IgD-negative memory B cell (primary cell): ENCODE measurements around the gene RPL39L. TPM values are rescaled to one million over a fixed set of nuclear protein-coding genes. Genes with fewer than 3 reads are reported as not detected.

ENCODE experiments used
- H3K27ac Mint-ChIP-seq, 3 donors: one replicate each; pipeline ENCODE4 v1.8.0; 2020 to 2022; ENCODE audit warnings: mild to moderate bottlenecking in 3 of 3, mixed read lengths in 3 of 3, moderate library complexity in 1 of 3
- H3K27me3 Mint-ChIP-seq: one replicate; pipeline ENCODE4 v1.8.0; 2021; ENCODE audit warnings: mixed read lengths
- H3K36me3 Mint-ChIP-seq: one replicate; pipeline ENCODE4 v1.8.0; 2020; ENCODE audit warnings: mild to moderate bottlenecking, mixed read lengths
- H3K4me1 Mint-ChIP-seq, 3 donors: one replicate each; pipeline ENCODE4 v1.8.0; 2020 to 2022; ENCODE audit warnings: mixed read lengths in 3 of 3, mild to moderate bottlenecking in 1 of 3
- H3K4me3 Mint-ChIP-seq, 4 donors: one replicate each; pipeline ENCODE4 v1.8.0; 2020 to 2022; ENCODE audit warnings: mild to moderate bottlenecking in 4 of 4, mixed read lengths in 4 of 4, moderate library complexity in 3 of 4
- H3K9me3 Mint-ChIP-seq, 3 donors: one replicate each; pipeline ENCODE4 v1.8.0; 2020 to 2021; ENCODE audit warnings: mixed read lengths in 3 of 3, mild to moderate bottlenecking in 1 of 3
- polyA plus RNA-seq: library from polyadenylated mRNA; unstranded; fragments of 300-500 nt; fragmentation: Illumina TruSeq; gene quantifications from one replicate; pipeline ENCODE4 v1.2.3, GENCODE V29; 2021

RPL39L gene
- polyA plus RNA-seq, 1 donor from 2014 or later = 15.0 TPM

GRCh38 chr3:187125319-187126031, 13.8 kb downstream of the RPL39L start:
- peak overlapping the region in 2 of 4 donors; percentile 66 to 90 for H3K4me3 Mint-ChIP-seq

DNA sequence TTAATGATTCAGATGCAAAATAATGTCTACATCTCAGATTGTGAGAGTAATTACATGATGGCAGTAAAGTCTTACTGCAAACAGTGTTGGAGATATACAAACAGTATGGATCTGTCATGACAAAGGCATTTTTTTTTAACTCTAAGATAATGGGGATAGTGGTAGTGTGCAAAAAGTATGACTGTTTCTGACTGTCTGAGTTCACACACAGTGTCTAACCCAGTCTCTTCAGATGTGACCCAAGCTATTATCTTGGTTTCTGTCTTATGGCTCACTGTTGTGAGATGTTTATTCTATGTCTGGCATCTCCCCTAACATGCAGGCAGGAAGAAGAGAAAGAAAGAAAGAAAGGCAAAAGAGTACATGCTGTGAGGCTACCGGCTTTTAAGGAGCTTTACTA, 17.0 kb downstream of the RPL39L start:
- no peak overlapping the region for H3K4me3 Mint-ChIP-seq
- H3K9me3 Mint-ChIP-seq = peaks cover 0 to 4% (median 0%) of the 10 kb centered on the region in 3 donors
- no peaks in the 10 kb centered on the region for H3K27me3 Mint-ChIP-seq
- no peak overlapping the region for H3K27ac Mint-ChIP-seq
- H3K4me1 Mint-ChIP-seq = peaks cover 5 to 12% (median 11%) of the 10 kb centered on the region in 3 donors
- H3K36me3 Mint-ChIP-seq = no peaks in the 10 kb centered on the region

More at GRCh38 chr3:187125319-187126031, 13.8 kb downstream of the RPL39L start:
- Mint-ChIP-seq H3K27me3 (no peaks in the 10 kb centered on the region), H3K4me1 (peaks cover 7 to 19% (median 13%) of the 10 kb centered on the region in 3 donors), H3K27ac (no peak overlapping the region), H3K36me3 (peaks cover under 1% of the 10 kb centered on the region), H3K9me3 (peaks cover 0 to 4% (median 0%) of the 10 kb centered on the region in 3 donors)

- Mint-ChIP-seq H3K4me1 (peaks cover 1 to 7% (median 6%) of the 10 kb centered on the region in 3 donors), H3K27ac (no peak overlapping the region), H3K27me3 (no peaks in the 10 kb centered on the region), H3K36me3 (no peaks in the 10 kb centered on the region), H3K9me3 (no peaks in the 10 kb centered on the region), H3K4me3 (no peak overlapping the region)
These were observed 19.0 kb downstream of the RPL39L start for GRCh38 chr3:187120326-187120725.

DNA sequence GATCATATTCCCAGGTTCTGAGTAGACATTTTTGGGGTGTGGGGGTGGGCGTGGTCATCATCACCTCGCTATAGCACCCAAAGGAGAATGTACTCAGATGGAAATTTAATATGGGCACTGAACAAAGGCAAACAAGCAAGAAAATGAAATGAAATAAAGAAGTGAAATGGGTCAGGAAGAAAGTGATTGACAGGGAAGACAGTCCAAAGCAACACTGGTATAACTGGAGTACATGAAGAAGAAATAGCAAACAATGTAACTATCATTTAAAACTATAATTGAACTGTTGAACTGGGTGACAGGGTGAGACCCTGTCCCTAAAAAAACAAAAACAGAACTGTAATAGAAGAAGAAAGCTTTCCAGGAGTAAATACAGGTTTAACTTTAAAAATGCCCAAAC, 24.8 kb downstream of the RPL39L start:
- peaks cover 6 to 8% (median 6%) of the 10 kb centered on the region in 3 donors for H3K4me1 Mint-ChIP-seq
- no peak overlapping the region for H3K4me3 Mint-ChIP-seq
- peaks cover 1% of the 10 kb centered on the region for H3K36me3 Mint-ChIP-seq
- peak overlapping the region in 1 of 3 donors; percentile 71 for H3K27ac Mint-ChIP-seq
- H3K27me3 Mint-ChIP-seq = no peaks in the 10 kb centered on the region
- no peaks in the 10 kb centered on the region for H3K9me3 Mint-ChIP-seq

DNA sequence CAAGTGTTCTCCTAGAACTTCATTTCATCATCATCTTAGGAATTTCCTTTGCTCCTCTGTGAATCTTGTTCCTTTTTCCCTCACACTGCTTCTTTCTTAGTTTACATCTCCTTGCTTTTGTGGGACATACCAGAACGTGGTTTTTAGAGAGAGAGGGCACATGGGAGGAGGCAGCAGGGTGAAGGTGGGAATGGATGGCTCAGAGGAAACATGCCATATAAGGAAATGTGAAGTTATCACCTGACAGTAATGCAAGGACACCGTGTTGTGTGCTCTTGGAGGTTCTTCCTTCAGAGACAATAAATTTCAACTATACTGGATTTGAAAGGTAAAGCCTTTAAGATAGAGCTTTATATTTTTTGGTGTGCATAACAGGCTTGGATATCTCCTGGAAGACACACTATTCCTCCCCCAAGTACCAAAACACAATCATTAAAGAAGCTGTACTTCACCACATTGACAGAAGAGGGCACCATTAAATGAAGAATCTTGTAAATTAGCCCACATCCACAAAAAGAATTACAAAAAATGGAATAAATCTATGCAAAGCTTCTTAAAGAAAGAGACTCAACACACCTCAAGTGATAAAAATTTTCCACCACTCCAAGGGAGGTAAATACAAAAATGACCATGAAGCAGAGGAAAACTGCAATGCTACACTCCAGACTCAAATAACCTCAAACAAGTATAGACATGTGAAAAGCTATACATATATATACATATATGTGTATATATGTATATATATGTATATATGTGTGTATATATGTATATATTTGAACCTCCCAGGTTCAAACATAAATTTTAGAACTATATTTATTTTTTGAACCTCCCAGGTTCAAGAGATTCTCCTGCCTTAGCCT, 26.1 kb downstream of the RPL39L start:
- Mint-ChIP-seq H3K27ac (peak overlapping the region in 1 of 3 donors; percentile 83), H3K9me3 (no peaks in the 10 kb centered on the region), H3K4me1 (peaks cover 6 to 7% (median 6%) of the 10 kb centered on the region in 3 donors), H3K4me3 (peak overlapping the region in 1 of 4 donors; percentile 1), H3K36me3 (peaks cover 1% of the 10 kb centered on the region), H3K27me3 (no peaks in the 10 kb centered on the region)

GRCh38 chr3:187110156-187110555, 29.1 kb downstream of the RPL39L start:
- peaks cover 7 to 9% (median 7%) of the 10 kb centered on the region in 3 donors for H3K4me1 Mint-ChIP-seq
- H3K36me3 Mint-ChIP-seq = peaks cover 1% of the 10 kb centered on the region
- H3K4me3 Mint-ChIP-seq = no peak overlapping the region
- no peak overlapping the region for H3K27ac Mint-ChIP-seq
- H3K27me3 Mint-ChIP-seq = no peaks in the 10 kb centered on the region
- no peaks in the 10 kb centered on the region for H3K9me3 Mint-ChIP-seq

DNA sequence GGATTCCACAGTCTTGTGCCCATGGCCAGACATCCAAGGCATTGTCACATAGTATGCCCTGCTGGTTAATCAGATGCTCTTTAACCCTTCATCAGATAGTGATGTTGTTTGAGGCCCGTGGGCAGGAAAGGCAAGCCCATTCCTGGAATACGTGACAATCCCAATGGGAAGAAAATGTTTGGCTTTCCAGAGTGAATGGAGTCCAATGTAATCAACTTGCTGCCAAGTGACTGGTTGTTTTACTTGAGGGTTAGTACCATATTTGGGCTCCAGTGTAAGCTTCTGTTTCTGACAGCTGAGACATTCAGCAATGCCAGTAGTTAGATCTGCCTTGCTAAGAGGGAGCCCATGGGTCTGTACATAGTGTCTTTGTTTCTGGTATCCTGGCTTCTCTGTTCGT, 31.3 kb downstream of the RPL39L start:
- Mint-ChIP-seq H3K36me3 (no peaks in the 10 kb centered on the region), H3K27me3 (no peaks in the 10 kb centered on the region)

GRCh38 chr3:187105700-187106099, 33.6 kb downstream of the RPL39L start:
- H3K27ac Mint-ChIP-seq = no peak overlapping the region
- H3K27me3 Mint-ChIP-seq = no peaks in the 10 kb centered on the region
- no peak overlapping the region for H3K4me3 Mint-ChIP-seq
- no peaks in the 10 kb centered on the region for H3K36me3 Mint-ChIP-seq
- H3K4me1 Mint-ChIP-seq = peaks cover 10 to 12% (median 12%) of the 10 kb centered on the region in 3 donors
- no peaks in the 10 kb centered on the region for H3K9me3 Mint-ChIP-seq

More for the DNA sequence above, 31.3 kb downstream of the RPL39L start:
- Mint-ChIP-seq H3K9me3 (no peaks in the 10 kb centered on the region), H3K4me3 (no peak overlapping the region), H3K27ac (no peak overlapping the region), H3K4me1 (peaks cover 5 to 6% (median 5%) of the 10 kb centered on the region in 3 donors)

DNA sequence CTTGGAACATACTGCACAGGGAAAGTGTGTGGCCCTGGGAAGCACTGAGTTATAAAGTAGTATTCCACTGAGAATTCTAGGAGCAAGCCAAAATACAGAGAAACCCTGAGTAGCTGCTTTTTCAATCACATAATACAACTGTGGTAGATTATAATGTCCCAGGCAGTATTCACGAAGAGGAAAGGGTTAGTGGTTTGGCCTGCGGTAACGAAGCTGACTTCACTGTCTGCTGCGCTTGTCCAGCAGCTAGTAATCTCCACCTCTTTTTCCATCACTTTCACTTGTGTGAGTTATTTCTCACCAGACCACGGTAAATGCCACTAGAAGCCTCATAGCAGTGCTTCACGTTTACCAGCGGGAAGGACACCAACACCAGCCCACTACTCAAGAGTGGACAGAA, 34.4 kb downstream of the RPL39L start:
- Mint-ChIP-seq H3K27me3 (no peaks in the 10 kb centered on the region), H3K4me3 (no peak overlapping the region), H3K9me3 (no peaks in the 10 kb centered on the region), H3K27ac (no peak overlapping the region), H3K4me1 (peaks cover 10 to 12% (median 12%) of the 10 kb centered on the region in 3 donors), H3K36me3 (no peaks in the 10 kb centered on the region)

- Mint-ChIP-seq H3K4me1 (peaks cover 12 to 13% (median 12%) of the 10 kb centered on the region in 3 donors), H3K27ac (no peak overlapping the region), H3K27me3 (no peaks in the 10 kb centered on the region), H3K9me3 (peaks cover 0 to 3% (median 0%) of the 10 kb centered on the region in 3 donors), H3K4me3 (no peak overlapping the region), H3K36me3 (no peaks in the 10 kb centered on the region)
These were observed 35.0 kb downstream of the RPL39L start for GRCh38 chr3:187104342-187104741.

- Mint-ChIP-seq H3K4me3 (peak overlapping the region in 1 of 4 donors; percentile 4), H3K9me3 (peaks cover 0 to 8% (median 0%) of the 10 kb centered on the region in 3 donors), H3K27me3 (no peaks in the 10 kb centered on the region), H3K27ac (no peak overlapping the region), H3K36me3 (peaks cover 2% of the 10 kb centered on the region), H3K4me1 (peaks cover 14 to 20% (median 20%) of the 10 kb centered on the region in 3 donors)
These were observed 36.0 kb downstream of the RPL39L start for GRCh38 chr3:187103251-187103650.

GRCh38 chr3:187102073-187102634, 37.1 kb downstream of the RPL39L start:
- H3K27ac Mint-ChIP-seq = peak overlapping the region in 1 of 3 donors; percentile 49
- H3K36me3 Mint-ChIP-seq = peaks cover 2% of the 10 kb centered on the region
- H3K27me3 Mint-ChIP-seq = no peaks in the 10 kb centered on the region
- peaks cover 0 to 8% (median 1%) of the 10 kb centered on the region in 3 donors for H3K9me3 Mint-ChIP-seq
- peaks cover 14 to 28% (median 27%) of the 10 kb centered on the region in 3 donors for H3K4me1 Mint-ChIP-seq
- peak overlapping the region in 3 of 4 donors; percentile 56 to 89 (median 80) for H3K4me3 Mint-ChIP-seq

DNA sequence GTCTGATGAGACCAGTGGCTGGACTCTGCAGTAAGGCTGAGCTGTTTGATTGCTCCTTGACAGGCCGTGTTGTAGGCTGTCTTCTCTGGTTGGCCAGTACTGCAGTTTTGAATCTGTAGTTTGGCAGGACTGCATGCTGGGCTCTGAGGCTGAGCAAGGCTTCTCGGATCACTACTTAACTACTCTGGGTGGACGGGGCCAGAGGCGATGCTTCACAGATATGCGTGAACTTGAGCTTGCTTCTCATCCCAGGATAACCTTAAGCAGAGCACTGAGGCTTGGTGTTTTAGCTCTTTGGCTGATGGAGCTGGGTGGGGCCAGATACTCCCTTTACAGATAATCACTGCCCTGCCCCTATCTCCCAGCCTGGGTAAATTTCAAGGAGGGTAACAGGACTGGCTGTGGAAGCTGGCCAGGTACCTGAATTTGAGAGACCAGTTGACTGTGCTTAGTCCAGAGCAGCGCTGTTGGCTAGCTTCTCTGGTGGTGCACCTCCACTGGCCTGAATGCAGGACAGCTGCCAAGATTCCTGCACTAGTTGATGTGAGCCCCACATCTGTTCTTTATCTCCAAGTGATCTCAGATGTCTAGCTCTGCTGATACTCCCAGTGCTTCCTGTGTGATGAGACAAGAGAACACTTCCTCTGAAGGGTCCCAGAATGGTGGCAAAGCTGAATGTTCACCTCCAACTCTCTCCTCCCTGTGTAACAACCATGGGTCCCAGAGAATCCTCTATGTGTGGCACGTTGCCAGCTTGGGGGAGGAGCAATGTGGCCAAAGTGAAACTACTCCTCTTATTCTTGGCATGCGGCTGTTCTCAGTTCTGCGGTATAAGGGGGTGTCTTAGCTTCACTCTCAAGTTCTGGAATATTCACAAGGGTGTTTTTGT, 37.9 kb downstream of the RPL39L start:
- Mint-ChIP-seq H3K4me1 (peaks cover 16 to 32% (median 32%) of the 10 kb centered on the region in 3 donors), H3K4me3 (peak overlapping the region in 3 of 4 donors; percentile 56 to 89 (median 80))

More for the DNA sequence above, 37.9 kb downstream of the RPL39L start:
- Mint-ChIP-seq H3K9me3 (peaks cover under 1 to 8% (median 2%) of the 10 kb centered on the region in 3 donors), H3K36me3 (peaks cover 2% of the 10 kb centered on the region), H3K27me3 (no peaks in the 10 kb centered on the region), H3K27ac (peak overlapping the region in 1 of 3 donors; percentile 49)
